ENCODE results near the gene RBM19.
"Not testable (repeated sequence)": the region's sequence is repeated elsewhere in the genome, so short reads cannot be mapped to it uniquely, and the experiment has no call there.

The RBM19 gene

DNA sequence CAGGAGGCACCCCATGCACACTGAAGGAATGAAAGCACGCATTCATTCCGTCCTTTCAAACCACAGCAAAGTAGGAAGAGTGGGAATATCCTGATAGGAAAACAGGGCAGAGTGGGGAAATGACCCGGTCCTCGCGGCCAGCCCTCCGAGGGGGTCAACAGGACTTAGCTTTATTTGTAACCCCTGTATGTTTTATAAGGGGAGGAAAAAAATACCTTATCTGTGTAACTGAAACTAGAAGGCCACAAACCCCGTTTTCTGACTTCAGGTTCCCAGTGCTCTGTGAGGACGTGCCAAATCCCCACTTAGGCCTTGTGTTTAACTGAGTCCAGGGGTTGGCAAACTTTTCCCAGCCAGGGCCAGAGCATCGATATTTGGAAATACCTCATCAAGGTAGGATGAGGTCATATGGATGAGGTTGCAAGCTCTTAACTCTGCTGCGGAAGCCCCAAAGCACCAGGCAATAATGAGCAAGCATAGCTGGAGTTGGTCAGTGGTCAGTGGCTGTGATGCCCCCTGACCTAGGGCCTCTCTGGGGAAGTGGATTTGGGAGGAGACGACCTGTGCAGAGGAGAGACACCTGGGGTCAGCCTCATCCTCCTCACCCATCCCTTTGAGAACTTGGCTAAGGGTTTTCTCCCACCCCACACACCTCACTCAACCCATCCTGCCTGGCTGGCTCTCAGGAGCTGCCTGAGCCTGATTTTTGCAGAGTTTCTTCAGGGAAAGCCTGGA, 58.5 kb downstream of the RBM19 start:
- no peak for DNase-seq (ENCODE audit: low read depth in 3 of 3, low spot score in 1 of 3)

DNA sequence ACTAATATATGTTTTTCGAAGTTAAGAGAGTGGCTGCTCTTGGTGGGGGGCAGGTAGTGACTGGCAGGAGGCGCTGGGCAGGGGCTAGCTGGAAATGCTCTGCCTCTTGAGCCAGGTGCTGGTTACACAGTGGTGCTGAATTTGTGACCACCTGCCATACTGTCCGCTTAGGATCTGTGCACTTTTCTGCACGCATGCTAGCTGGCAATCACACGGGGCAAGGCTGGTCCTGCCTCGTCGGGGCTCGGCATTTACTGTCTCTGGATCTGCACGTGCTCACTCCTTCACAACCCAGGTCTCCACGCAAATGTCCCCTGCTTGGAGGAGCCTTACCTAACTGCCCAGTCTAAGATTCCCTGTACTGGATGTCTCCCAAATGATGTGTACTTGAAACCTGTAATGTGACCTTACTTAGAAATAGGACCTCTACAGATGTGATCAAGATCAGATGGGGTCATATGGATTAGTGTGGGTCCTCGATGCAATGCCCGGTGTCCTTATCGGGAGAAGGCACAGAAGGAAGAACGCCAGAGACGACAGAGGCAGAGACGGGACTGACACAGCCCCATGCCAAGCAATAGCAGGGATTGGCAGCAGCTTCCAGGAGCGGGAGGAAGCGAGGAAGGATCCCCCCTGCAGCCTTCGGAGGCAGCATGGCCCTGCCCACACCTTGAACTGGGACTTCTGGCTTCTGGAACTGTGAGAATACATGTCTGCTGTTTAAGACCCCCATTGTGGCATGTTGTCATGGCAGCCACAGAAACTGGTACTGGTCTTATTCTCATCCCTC, 59.5 kb downstream of the RBM19 start:
- DNase-seq (ENCODE audit: low read depth in 3 of 3, low spot score in 1 of 3), result no peak

DNA sequence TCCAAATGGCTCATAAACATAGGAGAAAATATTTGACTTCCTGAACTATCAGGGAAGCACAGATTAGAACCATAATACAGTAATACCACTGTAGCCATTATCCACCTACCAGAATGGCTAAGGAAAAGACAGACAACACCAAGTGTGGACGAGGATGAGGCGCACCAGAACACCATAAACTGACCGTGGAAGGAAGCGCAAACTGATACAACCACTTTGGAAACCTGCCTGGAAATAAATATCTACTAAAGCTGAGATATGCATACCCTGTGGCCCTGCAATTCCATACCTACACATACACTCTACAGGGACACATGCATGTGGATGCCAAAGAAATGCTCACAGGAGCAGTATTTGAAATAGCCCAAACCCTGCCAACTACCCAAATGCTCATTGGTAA, 60.3 kb downstream of the RBM19 start:
- no peak for DNase-seq (ENCODE audit: low read depth in 3 of 3, low spot score in 1 of 3)

DNA sequence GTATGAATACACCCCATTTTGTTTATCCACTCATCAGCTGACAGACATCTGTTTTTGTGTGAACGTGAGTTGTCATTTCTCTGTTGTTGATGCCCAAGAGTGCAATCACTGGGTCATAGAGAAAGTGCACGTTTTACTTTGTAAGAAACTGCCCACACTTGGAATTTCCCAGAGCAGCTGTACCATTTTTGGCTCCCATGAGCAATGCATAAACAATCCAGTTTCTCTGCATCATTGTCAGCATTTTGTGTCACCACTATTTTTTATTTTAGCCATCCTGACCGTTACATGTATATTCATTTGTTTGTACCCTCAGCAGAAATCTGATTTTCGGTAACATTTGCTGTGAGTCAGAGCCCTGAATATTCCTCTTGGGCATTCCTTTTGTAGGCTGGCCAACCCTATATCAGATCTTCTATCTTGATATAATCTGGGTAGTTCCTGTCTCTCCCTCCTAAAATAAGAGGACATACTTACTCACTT, 62.7 kb downstream of the RBM19 start:
- DNase-seq (ENCODE audit: low read depth in 3 of 3, low spot score in 1 of 3), result no peak

- DNase-seq (ENCODE audit: low read depth in 3 of 3, low spot score in 1 of 3), result not testable (repeated sequence)
These were observed 64.8 kb downstream of the RBM19 start for GRCh38 chr12:113901319-113901718.

DNA sequence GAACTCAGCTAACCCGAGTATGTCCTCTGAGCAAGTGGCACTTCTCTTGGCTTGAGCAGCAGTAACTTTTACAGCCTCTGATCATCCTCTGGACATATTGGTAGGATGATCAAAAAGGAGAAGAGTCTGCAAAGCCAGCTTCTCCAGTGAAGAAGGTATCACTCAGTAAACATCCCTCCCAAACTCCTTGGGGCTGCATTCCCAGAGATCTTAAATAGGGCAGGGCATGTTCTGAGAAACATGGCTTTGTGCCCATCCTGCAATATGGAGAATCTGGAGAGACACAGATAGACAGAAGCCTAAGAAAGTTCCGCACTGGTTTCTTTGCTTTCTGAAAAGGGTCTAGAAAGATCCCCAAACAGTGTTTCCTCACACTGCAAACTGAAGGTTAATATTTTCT, 65.4 kb downstream of the RBM19 start:
- DNase-seq (ENCODE audit: low read depth in 3 of 3, low spot score in 1 of 3), result no peak

- no peak for DNase-seq (ENCODE audit: low read depth in 3 of 3, low spot score in 1 of 3)
These were observed 66.3 kb downstream of the RBM19 start for GRCh38 chr12:113899561-113900471.

DNA sequence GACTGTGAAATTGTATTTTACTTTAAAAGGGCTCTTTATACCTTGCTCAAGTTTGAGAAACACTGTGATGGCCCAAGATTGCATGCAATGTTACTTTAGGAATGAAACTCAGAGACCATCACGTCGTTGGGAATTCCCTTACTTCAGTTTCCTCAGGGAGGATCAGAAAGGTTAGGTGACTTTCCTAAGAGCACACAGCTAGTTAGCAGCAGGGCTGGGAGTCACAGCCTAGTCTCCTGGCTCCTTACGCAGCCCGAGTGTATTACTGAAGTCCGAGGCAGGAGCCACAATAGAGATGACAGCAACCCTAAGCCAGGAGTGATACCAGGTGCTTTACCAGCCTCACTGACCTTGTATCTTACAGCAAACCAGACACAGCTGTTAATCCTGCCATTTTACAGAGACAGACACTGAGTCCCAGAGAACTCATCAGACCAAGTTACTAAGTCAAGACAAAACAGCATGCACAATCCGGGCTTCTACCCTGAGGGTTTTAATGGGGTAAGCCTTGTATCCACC, 67.0 kb downstream of the RBM19 start:
- no peak for DNase-seq (ENCODE audit: low read depth in 3 of 3, low spot score in 1 of 3)

DNA sequence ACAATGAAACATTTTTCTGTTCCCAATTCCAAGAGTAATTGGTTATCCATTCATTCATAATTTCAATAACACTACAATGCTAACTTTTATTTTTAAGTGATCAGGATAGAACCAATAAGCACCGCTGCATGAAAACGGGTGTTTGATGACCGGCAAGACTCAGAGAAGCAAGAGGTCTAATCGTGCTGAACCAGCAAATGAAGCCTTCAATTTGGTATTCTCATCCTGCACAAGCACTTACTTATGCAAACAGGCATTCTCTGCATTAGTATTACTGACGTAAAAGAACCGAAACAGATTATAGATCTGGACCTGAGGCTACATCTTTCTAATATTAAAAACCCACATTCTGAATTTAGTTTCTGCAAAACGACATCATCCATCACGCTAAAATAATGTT, 67.7 kb downstream of the RBM19 start:
- no peak for DNase-seq (ENCODE audit: low read depth in 3 of 3, low spot score in 1 of 3)

GRCh38 chr12:113897406-113897805, 68.7 kb downstream of the RBM19 start:
- no peak for DNase-seq (ENCODE audit: low read depth in 3 of 3, low spot score in 1 of 3)

DNA sequence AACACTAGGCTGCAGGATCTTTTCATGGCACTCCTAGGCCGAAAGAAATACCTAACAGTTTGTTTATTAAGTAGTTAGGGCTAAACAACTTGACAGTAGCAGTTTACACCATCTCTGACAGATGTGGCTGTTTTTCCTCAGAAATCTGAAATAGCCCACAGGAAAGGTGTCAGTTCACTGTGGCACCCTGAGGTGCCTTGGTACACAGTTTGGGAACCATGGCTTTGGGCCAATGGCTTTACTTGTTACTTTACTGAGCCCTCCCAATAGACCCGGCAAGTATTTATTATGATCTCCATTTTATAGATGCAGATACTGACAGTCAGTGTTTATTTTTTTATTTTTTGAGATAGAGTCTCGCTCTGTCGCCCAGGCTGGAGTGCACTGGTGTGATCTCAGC, 69.3 kb downstream of the RBM19 start:
- no peak for DNase-seq (ENCODE audit: low read depth in 3 of 3, low spot score in 1 of 3)

DNA sequence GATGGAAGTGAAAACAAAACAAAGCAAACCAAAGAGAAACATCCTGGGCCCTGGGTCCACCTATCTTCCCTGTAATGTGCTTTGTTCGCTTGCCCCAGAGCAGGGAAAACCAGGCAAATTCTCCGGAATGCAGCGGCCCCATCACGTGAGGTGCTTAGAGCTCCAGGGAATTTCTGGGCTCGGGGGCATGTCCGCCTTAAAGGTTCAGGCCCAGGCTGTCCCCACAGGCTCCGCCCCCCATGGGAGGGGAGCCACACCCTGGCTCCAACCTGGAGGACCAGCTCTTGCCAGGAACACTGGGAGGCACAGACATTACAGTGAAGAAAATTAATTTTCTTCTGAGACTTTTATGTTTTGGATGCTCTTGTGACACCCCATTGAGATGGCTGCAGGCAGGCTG, 69.9 kb downstream of the RBM19 start:
- DNase-seq (ENCODE audit: low read depth in 3 of 3, low spot score in 1 of 3), result no peak

DNA sequence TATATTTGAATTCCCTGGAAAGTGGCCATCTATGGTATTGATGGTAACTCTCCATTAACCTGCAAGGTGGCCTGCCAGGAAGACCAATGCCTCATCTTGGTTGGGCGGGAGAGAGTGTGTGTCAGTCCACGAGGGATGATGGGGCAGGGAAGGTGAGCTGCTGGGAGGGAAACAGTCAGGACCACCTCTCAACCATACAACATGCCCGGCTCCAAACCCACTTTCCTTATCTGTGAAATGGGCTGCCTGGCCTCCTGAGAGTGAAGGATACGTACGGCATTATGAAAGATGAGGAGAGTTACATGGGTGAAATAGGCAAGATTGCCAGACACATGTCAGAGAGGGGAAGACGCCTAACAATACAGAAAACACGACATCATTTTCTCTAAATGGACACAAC, 70.9 kb downstream of the RBM19 start:
- no peak for DNase-seq (ENCODE audit: low read depth in 3 of 3, low spot score in 1 of 3)

DNA sequence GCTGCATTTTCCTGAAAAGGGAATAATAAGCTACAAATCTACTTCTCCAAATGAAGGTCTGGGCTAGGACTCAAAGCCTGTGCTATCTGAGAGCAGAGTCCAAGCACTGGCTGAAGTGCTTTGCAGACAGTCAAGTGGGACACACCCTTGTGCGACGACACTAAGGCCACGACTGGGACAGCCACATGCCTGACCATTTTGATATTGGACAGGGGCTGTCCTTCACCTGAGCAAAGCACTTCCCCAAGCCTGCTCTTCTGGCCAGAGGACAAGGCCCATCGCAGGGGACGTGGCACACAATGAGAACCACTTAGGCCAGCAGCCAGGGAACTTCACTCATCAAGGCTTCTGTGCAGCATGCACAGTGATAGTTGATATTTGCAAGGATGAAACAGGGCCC, 71.4 kb downstream of the RBM19 start:
- no peak for DNase-seq (ENCODE audit: low read depth in 3 of 3, low spot score in 1 of 3)

- no peak for DNase-seq (ENCODE audit: low read depth in 3 of 3, low spot score in 1 of 3)
These were observed 72.9 kb downstream of the RBM19 start for GRCh38 chr12:113893221-113893620.

DNA sequence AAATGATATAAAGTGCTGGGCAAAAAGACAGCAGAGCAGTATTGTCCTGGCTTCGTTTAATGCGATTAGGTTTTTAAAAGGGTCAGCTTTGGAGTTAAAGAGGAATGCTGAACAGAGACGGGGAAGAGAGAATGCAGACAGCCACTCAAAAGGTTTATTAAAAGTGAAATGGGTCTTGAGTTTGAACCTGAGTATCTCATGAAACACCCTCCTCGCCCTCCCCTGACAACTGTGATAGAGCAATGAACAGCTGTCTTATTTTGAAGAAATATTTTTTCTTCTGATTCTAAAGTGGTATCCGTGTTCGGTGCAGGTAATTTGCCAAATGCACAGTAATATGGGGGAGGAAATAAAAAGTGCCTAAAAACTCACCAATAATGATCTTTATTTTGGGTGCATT, 73.6 kb downstream of the RBM19 start:
- DNase-seq (ENCODE audit: low read depth in 3 of 3, low spot score in 1 of 3), result no peak

GRCh38 chr12:113891739-113892520, 74.2 kb downstream of the RBM19 start:
- no peak for DNase-seq (ENCODE audit: low read depth in 3 of 3, low spot score in 1 of 3)

GRCh38 chr12:113891167-113891692, 74.9 kb downstream of the RBM19 start:
- DNase-seq (ENCODE audit: low read depth in 3 of 3, low spot score in 1 of 3), result no peak

GRCh38 chr12:113889891-113890581, 76.1 kb downstream of the RBM19 start:
- no peak for DNase-seq (ENCODE audit: low read depth in 3 of 3, low spot score in 1 of 3)

DNA sequence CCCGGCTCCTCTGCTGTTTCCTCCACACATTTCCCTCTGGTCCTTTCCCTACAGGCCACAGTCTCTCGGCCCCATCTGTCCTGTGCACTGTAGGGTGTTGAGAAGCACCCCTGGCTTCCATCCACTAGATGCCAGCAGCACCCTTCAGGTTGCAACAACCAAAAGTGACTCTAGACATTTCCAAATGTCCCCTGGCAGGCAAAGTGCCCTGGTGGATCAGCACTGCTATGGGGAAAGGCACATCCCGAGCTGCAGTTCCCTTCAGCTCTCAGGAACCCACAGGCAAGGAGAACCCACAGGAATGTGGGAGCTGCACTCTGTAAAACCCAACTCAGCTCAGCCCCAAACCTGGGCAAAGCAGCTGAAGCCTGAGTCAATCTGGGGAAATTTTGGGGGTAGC, 77.0 kb downstream of the RBM19 start:
- DNase-seq (ENCODE audit: low read depth in 3 of 3, low spot score in 1 of 3), result no peak

Data from stimulated activated CD4-positive, alpha-beta T cell treated with anti-CD3 and anti-CD28 coated beads, TNF-alpha, amount 100 ng/mL, for 1 hour (primary cell).